Umbilical cord (tissue), 2 donors: ENCODE data around the gene FHOD1. TPM values are rescaled to one million over a fixed set of nuclear protein-coding genes. Genes with fewer than 3 reads are reported as not detected.

Experiments used
- DNase-seq: peaks from one replicate; pipeline ENCODE4 v3.0.0-alpha.2; 2015; ENCODE audit warnings: low spot score
- total RNA-seq: library from RNA; depleted of rRNA; stranded (reverse); fragments of >200 nt; gene quantifications from one replicate; pipeline ENCODE4 v1.2.3, GENCODE V29; 2014; ENCODE audit warnings: low replicate concordance; ENCODE audit not compliant: insufficient read depth

Gene FHOD1
- total RNA-seq, 1 donor from 2014 or later = 2.6 TPM

DNA sequence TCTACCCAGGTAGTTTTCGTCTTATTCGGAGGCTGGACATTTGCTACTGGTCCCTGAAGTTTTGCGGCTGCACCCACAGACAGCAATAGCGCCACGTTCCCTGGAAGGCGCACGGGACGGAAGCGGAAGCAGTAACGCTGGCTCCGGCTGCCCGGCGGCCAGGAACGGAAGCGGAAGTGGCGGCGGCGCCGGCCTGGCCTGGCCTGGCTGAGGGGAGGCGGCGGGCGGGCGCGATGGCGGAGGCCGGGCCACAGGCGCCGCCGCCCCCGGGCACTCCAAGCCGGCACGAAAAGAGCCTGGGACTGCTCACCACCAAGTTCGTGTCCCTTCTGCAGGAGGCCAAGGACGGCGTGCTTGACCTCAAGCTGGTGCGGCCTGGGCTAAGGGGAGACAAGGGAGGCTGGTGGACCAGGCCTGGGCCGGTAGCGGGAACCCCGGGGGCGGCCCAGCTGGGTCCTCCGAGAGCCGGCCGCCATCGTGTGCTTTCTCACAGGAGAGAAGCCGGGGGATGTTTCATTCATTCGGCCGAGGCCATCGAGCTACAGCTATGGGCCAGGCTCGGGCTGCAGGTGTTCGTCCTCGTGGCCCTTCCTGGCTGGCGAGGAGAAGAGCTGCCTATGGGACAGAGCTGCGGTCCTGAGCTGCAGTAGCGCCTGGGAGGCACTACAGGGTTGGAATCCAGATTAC lies 55.1 kb downstream of the FHOD1 start, which contains the start of gene E2F4:
Gene E2F4, plus strand, starts transcription at position 161 of the 687 bp plus-strand sequence. Its CDS starts 73 bp downstream, at position 234.
- DNase-seq = peak; percentile 90

DNA sequence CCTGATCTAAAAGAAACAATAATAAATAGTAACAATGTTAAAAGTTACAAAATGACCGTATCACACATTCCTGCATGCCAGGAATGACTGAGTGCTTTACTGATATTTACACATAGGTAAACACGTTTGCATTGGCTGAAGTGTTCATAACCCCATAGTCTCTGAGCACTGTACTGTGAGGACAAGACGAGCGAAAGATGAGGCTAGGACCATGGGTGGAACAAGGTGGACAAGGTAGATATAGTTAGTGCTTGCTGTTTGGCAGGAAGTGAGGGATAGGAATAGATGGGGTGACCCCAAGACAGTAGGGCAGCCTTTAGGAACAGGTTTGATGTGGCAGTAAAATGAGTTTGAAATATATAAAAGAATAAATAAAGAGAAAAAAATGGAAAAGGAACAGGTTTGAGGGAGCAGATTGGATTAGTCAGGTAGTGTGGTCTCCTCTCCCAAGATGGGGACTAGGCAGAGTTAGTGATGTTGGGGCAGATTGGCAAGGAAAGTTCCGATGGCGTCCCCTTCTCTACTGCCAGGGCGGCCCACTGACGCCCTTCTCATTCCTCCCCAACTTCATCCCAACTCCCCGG lies 55.8 kb downstream of the FHOD1 start:
- no peak for DNase-seq

DNA sequence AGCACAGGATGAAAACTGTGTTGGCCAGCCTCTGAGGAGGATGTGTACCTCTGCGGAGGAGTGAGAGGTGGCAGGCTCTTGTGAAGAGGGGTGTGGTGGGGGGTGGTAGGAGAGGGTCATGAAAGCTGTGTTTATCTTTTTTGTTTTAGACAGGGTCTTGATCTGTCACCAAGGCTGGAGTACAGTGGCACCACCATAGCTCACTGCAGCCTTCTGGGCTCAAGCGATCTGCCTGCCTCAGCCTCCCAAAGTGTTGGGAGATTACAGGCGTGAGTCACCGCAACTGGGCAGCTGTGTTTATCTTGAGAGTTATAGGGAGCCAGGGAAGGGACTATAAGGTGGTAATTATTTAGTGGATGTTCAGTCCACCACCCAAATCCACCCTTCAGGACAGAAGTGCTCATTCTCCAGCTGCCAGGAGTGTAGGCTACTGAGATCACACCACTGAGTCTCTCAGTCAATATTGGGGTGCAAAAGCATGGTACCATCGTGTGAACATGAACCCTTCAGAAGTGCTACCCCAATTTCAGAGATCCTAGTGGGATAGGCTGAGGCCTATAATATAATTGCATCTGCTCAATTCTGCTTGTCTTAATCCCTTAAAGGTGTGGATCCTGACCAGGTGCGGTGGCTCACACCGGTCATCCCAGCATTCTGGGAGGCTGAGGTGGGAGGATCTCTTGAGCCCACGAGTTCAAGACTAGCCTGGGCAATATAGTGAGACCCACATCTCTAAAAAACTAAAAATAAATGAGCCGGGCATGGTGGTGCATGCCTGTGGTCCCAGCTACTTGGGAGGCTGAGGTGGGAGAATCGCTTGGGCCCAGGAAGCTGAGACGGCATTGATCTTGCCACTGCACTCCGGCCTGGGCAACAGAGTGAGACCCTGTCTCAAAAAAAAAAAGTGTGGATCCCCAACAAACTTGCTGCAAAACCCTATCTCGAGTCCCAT lies 56.6 kb downstream of the FHOD1 start:
- DNase-seq = no peak

DNA sequence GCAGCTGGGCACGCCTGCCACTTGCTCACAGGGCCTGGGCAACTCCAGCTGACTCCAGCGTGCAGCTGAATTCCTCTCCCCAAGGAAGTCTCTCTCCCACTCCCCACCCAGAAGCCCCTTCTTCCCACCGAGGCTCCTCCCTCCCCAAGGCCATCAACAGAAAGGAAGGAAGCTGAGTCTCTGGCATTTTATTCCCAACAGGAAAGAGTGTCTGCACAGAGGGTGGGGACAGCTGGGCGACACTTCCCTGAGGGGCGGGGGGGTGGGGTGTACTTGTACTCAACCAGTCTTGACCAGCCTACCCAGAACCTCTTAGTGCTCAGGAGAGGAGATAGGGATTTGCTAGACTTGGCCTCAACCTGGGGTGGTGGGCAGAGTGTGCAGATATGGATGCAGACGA lies 57.2 kb downstream of the FHOD1 start, which contains the start of gene EXOC3L1:
Gene EXOC3L1, minus strand, starts transcription at position 96 of the 400 bp plus-strand sequence. CDS start 460 bp downstream, outside the sequence.
- no peak for DNase-seq

DNA sequence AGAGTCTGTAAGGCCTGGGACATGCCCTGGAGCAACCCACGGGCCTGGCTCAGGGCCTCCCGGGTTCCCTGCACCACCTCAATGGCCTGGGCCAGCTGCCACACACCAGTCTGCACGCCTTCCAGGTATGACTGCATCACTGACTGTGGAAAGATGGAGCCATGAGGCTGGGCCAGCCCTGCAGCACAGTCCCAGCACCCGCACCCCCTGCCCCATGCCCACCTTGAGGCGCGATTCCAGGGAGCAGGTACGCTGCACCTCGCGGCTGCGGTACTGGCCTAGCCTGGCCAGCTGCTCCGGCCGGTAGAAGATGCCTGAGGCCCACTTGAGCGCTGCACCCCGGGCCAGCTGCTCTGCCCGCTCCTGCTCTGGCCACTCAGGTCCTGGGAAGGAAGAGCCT lies 58.5 kb downstream of the FHOD1 start:
- DNase-seq = no peak

DNA sequence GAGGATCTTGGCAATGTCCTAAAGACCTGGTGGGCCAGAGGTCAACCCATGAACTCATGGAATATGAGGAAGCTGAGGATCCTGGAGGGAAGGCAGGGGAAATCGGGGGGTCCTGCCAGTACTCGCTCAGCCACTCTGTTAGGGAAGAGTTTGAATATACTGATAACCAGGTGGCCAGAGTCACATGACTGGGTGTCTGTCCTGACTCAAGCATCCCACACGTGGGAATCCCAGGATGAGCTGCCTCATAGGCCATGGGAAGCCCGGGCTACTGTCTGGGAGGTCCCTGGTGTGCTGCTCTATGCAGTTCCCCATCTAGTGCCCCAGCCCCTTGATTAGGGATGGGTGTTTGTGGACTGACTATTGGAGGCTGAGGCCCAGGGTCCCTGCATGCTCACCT lies 59.0 kb downstream of the FHOD1 start:
- no peak for DNase-seq

DNA sequence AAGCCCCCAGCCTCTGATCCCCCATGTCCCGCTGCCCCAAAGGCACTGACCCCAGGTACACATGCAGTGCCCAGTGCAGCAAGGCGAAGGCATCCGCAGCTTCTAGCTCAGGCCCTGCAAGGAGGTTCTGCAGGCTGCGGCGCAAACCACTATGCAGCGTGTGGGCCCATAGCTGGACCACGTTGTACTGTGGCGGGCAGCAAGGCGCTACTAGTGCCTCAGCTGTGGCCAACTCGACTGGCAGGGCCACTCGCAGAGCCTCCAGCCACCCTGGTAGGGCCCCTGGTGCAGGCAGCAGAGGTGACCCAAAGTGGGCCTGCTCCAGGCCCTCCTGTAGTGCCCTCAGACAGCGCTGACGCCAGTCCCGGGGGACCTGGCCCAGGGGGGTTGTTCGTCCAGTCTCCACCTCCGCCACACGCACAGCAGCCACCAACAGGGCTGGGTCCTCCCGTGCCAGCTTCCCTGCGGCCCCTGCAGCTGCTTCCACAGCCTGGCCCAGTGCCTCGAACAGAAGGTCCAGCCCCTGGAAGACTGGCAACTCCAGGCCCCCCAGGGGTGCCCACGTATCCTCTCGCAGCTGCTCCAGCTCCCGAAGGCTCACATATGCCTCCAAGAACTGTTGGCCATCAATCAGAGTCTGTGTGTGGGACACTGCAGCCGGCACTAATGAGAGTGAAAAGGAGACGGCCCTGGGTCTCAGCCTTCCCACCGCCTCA lies 59.9 kb downstream of the FHOD1 start:
- no peak for DNase-seq

DNA sequence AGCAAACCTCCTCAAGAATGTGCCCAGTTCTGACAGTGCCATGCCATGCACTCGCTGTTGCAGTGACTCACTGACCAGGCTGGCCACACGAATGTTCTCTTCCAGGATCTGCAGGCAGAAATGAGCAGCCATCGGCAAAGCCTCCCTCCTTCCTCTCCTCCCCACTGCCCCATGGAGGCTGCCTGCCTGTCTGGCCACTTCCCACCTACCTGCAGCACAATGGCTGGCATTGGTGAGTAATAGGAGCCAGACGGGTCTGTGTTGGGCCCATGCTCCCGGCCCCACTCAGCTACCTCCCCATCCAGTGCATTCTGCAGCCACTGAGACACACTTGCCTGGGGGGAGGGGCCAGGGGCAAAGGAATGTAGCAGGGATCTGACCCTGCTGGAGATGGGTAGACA lies 60.7 kb downstream of the FHOD1 start:
- DNase-seq = no peak

DNA sequence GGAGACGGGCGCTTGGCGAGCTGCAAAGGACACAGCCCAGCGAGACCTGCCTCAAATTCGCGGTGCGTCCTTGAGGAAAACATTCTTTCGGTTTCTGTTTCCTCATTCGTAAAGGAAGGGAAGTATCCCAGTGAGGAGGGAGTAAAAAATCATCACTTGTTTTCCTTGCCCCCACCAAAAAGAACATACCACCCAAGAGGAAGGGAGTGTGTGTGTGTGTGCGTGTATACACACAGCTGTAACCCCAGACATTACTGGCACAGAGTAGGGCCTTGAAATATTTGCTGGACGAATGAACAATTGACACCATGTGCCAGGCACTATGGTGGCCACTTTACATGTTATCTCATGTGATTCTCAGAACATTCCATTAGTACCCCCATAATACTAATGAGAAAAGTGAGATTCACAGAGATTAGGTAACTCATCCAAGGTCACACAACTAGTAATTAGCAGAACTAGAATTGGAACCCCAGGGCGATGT lies 61.6 kb downstream of the FHOD1 start:
- DNase-seq = no peak

DNA sequence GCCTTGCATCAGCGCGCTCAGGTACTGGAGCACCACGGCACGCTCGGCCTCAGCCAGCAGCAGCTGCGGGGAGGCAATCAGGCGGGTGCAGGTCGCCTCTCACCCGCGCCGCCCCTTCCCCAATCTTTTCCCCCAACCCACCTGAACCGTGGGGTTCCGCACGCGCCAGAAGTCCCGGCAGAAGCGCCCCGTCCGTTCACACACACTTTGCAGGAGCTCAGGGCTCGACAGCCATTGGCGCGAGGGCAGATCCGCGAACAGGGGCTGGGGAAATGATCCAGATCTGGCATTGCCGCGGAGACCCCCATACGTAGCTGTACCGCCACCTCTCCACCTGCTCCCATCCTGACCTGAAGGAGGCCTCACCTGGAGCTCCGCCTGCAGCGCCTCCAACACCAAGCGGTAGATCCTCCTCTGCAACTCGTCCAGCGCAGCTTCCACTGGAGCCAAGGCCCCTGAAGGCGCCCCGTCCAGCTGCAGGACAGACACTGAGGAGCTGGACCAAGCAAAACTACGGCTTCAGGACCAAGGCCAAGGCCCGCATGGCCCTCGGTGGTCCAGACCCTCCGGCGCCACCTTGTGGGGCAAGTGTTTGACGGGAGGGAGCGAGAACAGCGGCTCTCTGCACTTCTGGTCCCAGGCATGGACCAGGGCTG lies 62.2 kb downstream of the FHOD1 start:
- DNase-seq = peak; percentile 88

DNA sequence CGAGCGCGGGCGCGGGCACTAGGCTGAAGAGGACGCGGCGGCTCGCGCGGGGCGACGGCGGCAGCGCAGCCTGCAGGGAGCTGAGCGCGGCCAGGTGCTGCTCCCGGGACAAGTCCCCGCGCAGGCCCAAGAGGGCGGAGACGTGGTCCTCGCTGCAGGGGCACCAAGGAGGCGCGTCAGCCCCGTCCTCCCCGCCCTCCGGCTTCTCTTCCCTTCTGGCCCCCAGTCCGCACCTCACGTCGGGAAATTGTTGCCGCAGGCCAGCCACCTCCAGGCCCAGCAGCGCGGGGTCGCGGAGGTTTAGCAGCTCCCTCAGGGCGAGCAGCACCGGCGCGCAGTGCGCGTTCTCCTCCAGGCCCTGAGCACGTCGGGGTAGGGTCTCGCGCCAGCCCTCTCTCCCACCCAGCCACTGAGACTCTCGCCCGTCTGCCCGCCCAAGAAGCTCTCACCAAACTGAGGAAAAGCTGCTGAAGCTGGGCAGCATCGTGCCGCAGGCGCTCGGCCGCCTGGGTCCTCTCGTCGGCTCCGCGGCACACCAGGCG lies 62.8 kb downstream of the FHOD1 start:
- no peak for DNase-seq

DNA sequence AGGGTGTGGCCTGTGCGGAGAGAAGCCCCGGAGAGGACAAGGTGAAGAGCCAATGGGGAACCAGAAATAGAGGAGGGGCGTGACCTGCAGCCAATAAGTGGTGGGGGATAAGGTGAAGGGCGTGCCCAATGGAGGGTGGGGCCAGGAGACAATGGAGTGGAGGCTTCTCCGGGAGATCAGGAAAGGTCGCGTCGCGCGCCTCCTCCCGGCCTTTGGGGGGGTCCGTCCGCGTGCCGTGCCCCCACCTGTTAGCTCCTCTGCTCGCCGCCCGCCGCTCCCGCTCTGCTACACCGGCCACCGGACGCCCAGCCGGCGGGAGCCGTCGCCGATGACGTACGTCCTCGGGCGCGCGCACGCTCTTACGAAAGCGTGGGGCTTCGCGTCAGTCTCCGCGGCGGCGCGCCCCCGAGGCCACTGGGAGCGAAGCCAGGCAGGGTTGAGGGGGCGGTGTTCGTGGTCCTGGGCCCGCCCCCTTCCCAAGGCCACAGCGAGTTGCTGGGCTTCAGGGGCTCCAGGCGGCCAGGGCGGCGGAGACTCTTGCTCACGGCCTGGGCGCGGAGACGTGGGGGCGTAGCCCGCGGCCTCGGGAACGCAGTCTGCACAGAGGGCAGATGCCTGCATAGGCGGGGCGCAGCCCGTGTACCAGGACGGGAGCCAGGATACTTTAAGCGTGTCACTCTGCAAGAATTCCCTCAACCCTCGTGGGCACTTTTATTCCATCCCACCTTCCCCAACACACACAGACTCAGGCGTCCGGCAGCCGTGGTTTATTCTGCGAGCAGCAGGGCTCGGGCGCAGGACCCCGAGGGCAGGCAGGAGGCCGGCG lies 63.4 kb downstream of the FHOD1 start, which contains the start of gene MATCAP1:
Gene MATCAP1, minus strand, starts transcription at position 337 of the 826 bp plus-strand sequence. CDS start 3,353 bp downstream, outside the sequence.
- peak; percentile 99 for DNase-seq

DNA sequence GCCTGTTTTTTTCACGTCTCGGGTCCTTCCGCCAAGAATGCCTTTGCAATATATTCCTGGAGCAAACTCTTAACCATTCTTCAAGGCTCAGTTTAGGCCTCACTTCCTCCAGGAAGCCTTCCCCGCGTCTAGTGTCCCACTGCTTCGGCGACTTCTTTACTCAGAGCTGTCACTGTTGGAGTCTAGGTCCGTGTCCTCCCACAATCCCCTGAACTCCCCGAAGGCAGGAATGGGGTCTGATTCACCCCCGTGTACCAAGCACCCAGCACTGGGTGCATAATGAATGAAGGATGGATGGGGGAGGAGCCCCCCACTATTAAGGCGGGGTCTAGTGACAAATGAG lies 64.0 kb downstream of the FHOD1 start:
- no peak for DNase-seq

DNA sequence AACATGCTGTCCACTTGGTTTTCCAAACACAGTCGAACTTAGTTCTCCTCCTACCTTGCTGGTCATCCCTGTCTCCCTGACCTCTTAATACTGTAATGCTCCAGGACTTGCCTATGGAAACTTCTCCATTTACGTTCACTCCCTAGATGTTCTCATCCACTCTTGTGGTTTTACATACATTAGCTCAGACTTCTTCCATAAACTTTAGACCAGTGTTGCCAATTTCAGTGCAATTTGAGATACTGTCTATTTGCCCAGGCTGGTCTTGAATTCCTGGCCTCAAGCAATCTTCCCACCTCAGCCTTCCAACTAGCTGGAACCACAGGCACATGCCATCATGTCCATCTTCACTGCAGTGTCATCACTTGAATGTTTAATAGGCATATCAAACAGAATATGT lies 65.0 kb downstream of the FHOD1 start:
- no peak for DNase-seq

DNA sequence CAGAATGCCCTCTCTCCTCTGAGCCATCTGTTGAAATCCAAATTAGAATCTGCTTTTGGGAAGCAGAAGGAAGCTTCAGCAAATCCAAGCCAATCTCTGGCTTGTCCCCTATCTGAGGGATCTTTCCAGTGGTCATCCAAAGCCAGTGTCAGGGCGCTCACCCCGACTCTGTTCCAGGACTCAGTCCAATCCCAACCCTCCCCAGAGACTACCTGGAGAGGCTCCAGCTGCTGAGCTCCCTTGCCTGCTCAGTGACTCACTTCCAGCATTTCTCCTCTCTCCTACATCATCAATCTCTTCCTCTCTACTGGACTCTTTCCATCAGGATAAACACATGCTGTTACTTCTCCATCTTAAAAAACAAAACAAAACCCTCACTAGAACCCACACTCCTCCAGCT lies 65.9 kb downstream of the FHOD1 start:
- DNase-seq = no peak

DNA sequence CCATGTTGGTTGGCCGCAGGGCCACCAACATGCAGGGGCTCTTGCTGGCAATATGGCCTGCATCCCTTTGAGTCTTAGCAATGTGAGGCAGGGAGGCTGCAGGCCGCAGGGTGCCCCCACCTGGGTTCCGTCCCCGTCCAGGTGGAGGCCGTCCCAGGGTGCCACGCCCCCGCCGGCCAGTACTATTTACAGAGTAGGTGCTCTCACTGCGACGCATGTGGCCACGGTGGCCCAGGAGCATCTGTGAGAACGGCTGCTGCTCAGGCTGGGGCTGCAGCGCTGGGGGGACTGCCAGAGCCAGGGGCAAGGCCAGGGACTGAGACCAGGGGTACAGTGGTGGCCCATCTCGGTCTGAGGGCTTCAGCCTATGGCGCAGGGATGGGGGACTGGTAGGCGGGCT lies 67.1 kb downstream of the FHOD1 start:
- no peak for DNase-seq

DNA sequence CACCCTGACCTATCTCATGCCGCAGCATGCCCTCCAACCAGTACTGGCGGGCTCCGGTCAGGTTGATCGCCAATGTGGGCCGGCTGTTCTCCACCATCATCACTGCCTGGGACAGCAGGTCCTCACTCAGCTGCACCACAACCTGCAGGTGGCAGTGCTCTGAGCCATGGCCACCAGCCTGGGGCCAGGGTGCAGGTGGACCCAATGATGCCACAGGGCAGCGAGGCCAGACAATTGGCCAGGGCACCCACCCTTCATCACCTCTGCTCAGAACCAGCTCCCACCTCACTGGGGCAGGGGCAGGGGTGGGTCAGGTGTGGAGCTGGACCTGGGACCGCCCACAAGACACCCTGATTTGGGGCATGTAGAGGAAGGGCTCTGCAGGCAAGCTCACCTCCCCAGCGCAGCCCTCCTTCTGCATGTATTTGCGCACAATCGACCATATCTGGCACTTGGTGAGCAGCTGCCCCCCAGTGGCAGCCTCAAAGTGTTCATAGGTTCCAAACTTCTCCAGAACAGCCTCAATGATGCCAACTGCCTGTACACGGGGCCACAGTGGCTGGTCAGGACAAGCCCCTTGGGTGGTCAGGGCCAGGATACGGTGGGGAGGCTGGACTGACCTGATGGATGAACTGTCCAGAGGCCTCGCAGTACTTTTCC lies 67.7 kb downstream of the FHOD1 start:
- DNase-seq = no peak
